ENCODE data around the gene NPPB. TPM values are rescaled to one million over a fixed set of nuclear protein-coding genes. Genes with fewer than 3 reads are reported as not detected.
"Not testable (repeated sequence)": the region's sequence is repeated elsewhere in the genome, so short reads cannot be mapped to it uniquely, and the experiment has no call there.

NPPB gene
- total RNA-seq, 2 donors from 2014 or later: 45.8 to 51.9 TPM

DNA sequence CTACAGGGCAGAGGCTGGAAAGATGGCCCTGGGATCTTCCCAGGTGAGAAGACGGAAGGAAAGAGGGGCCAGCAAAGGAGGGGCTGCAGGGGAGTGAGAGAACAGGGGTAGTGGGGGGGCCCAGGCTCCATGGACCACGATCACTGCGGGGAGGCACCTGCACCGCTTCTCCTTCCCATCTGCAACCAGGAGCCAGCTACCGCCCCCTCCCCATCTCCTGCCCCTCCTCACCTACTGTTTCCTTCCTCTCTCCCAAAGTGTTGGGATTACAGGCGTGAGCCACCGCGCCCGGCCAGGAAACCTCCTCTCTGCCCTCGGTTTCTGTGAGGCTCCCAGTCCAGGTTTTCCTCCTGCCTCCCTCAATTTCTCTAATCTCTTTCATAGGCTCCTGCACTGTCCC, 48.1 kb upstream of the NPPB start:
- TF ChIP-seq, protein P1, sequence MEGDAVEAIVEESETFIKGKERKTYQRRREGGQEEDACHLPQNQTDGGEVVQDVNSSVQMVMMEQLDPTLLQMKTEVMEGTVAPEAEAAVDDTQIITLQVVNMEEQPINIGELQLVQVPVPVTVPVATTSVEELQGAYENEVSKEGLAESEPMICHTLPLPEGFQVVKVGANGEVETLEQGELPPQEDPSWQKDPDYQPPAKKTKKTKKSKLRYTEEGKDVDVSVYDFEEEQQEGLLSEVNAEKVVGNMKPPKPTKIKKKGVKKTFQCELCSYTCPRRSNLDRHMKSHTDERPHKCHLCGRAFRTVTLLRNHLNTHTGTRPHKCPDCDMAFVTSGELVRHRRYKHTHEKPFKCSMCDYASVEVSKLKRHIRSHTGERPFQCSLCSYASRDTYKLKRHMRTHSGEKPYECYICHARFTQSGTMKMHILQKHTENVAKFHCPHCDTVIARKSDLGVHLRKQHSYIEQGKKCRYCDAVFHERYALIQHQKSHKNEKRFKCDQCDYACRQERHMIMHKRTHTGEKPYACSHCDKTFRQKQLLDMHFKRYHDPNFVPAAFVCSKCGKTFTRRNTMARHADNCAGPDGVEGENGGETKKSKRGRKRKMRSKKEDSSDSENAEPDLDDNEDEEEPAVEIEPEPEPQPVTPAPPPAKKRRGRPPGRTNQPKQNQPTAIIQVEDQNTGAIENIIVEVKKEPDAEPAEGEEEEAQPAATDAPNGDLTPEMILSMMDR (conservative IDR thresholded peaks at IDR 0.05): no peak
- no peak overlapping the region for H3K27ac Mint-ChIP-seq
- no peaks in the 10 kb centered on the region for H3K9me3 ChIP-seq (ENCODE audit: control insufficient read depth, low read length)
- 76 to 78% methylated on average over 6 to 10 of the region's 10 CpGs for WGBS, 2 experiments (ENCODE audit: insufficient coverage in 1 of 2, insufficient read length in 1 of 2)
- no peaks in the 10 kb centered on the region for H3K36me3 Mint-ChIP-seq (ENCODE audit: low read depth)
- peaks cover 5% of the 10 kb centered on the region for H3K4me1 Mint-ChIP-seq
- no peaks in the 10 kb centered on the region for H3K27me3 ChIP-seq (ENCODE audit: control insufficient read depth, insufficient read depth, low read length, poor library complexity, severe bottlenecking)
- DNase-seq: no peak
- no peak overlapping the region for H3K9ac ChIP-seq (ENCODE audit: extremely low read depth, low read length, poor library complexity, severe bottlenecking)
- no peaks in the 10 kb centered on the region for H3K9me3 Mint-ChIP-seq
- H3K4me1 ChIP-seq (ENCODE audit: control insufficient read depth, insufficient read depth, low read length): no peaks in the 10 kb centered on the region
- no peaks in the 10 kb centered on the region for H3K36me3 ChIP-seq (ENCODE audit: control insufficient read depth, insufficient read depth, low read length)
- H3K4me3 ChIP-seq (ENCODE audit: low read length): no peak overlapping the region
- no peak overlapping the region for H3K27ac ChIP-seq (ENCODE audit: low read depth, low read length)
- no peak overlapping the region for H3K4me3 Mint-ChIP-seq
- no peaks in the 10 kb centered on the region for H3K27me3 Mint-ChIP-seq (ENCODE audit: insufficient read depth)

DNA sequence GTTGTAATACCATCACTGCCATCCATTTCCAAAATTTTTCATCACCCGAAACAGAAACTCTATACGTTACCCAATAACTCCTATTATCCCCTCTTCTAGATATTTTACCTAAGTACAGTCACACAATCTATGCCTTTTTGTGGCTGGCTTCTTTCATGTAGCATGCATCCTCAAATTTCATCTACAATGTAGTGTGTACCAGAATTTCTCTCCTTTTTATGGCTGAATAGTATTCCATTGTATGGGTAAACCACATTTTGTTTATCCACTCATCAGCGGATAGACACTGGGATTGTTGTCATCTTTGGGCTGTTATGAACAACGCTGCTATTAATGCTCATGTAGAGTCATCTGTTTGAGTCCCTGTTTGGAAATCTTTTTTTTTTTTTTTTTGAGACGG, 46.2 kb upstream of the NPPB start:
- Histone ChIP-seq H3K9me3 (ENCODE audit: control insufficient read depth, low read length) (no peaks in the 10 kb centered on the region), H3K27ac (ENCODE audit: low read depth, low read length) (no peak overlapping the region), H3K9ac (ENCODE audit: extremely low read depth, low read length, poor library complexity, severe bottlenecking) (no peak overlapping the region), H3K4me1 (ENCODE audit: control insufficient read depth, insufficient read depth, low read length) (no peaks in the 10 kb centered on the region), H3K27me3 (ENCODE audit: control insufficient read depth, insufficient read depth, low read length, poor library complexity, severe bottlenecking) (no peaks in the 10 kb centered on the region), H3K4me3 (ENCODE audit: low read length) (no peak overlapping the region), H3K36me3 (ENCODE audit: control insufficient read depth, insufficient read depth, low read length) (no peaks in the 10 kb centered on the region)
- Mint-ChIP-seq H3K9me3 (no peaks in the 10 kb centered on the region), H3K27ac (no peak overlapping the region), H3K36me3 (ENCODE audit: low read depth) (no peaks in the 10 kb centered on the region), H3K4me1 (peaks cover 5% of the 10 kb centered on the region), H3K4me3 (no peak overlapping the region), H3K27me3 (ENCODE audit: insufficient read depth) (no peaks in the 10 kb centered on the region)
- TF ChIP-seq, protein P1 (conservative IDR thresholded peaks at IDR 0.05): no peak
- no peak for DNase-seq
- 91 to 92% methylated on average over 3 to 5 of the region's 5 CpGs for WGBS, 2 experiments (ENCODE audit: insufficient coverage in 1 of 2, insufficient read length in 1 of 2)

DNA sequence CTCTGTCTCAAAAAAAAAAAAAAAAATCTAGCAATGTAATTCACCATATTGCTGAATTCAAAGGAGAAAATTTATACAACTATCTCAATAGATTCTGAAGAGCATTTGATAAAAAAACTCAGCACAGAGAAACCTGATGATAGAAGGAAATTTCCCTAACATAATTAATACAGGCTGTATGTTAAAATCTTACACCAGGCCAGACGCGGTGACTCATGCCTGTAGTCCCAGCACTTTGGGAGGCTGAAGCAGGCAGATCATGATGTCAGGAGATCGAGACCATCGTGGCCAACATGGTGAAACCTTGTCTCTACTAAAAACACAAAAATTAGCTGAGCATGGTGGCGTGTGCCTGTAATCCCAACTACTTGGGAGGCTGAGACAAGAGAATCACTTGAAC, 45.4 kb upstream of the NPPB start:
- H3K4me3 Mint-ChIP-seq: not testable (repeated sequence)

DNA sequence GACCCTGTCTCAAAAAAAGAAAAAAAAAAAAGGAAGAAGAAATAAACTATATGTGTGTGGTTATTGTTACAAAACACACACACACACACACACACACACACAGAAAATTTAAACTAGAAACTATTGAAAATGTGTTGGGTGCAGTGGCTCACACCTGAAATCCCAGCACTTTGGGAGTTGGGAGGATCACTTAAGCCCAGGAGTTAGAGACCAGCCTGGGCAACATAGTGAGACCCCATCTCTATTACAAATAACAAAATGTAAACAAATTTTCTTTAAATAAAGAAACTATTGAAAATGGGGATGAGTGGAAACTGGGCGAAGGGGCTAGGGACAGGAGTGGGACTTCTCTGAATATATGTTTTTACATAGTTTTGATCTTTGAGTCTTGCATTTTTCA, 44.5 kb upstream of the NPPB start:
- H3K27ac ChIP-seq (ENCODE audit: low read depth, low read length): no peak overlapping the region
- H3K9ac ChIP-seq (ENCODE audit: extremely low read depth, low read length, poor library complexity, severe bottlenecking): no peak overlapping the region
- H3K36me3 ChIP-seq (ENCODE audit: control insufficient read depth, insufficient read depth, low read length): no peaks in the 10 kb centered on the region
- peaks cover 13% of the 10 kb centered on the region for H3K27me3 ChIP-seq (ENCODE audit: control insufficient read depth, insufficient read depth, low read length, poor library complexity, severe bottlenecking)
- no peak overlapping the region for H3K27ac Mint-ChIP-seq
- H3K9me3 ChIP-seq (ENCODE audit: control insufficient read depth, low read length): no peaks in the 10 kb centered on the region
- H3K4me3 Mint-ChIP-seq: no peak overlapping the region
- no peaks in the 10 kb centered on the region for H3K36me3 Mint-ChIP-seq (ENCODE audit: low read depth)
- H3K4me3 ChIP-seq (ENCODE audit: low read length): no peak overlapping the region
- no peaks in the 10 kb centered on the region for H3K9me3 Mint-ChIP-seq
- TF ChIP-seq, protein P1 (conservative IDR thresholded peaks at IDR 0.05): no peak
- WGBS, 2 experiments (ENCODE audit: insufficient coverage in 1 of 2, insufficient read length in 1 of 2): 91 to 100% methylated on average over 1 of the region's 1 CpG
- no peaks in the 10 kb centered on the region for H3K4me1 ChIP-seq (ENCODE audit: control insufficient read depth, insufficient read depth, low read length)
- no peak for DNase-seq
- H3K27me3 Mint-ChIP-seq (ENCODE audit: insufficient read depth): peaks cover 4% of the 10 kb centered on the region
- peaks cover 5% of the 10 kb centered on the region for H3K4me1 Mint-ChIP-seq

More for the DNA sequence above, 45.4 kb upstream of the NPPB start:
- not testable (repeated sequence) for DNase-seq; H3K36me3 Mint-ChIP-seq (ENCODE audit: low read depth); H3K4me1 Mint-ChIP-seq; H3K9ac ChIP-seq (ENCODE audit: extremely low read depth, low read length, poor library complexity, severe bottlenecking); H3K27me3 ChIP-seq (ENCODE audit: control insufficient read depth, insufficient read depth, low read length, poor library complexity, severe bottlenecking); H3K9me3 Mint-ChIP-seq; H3K4me1 ChIP-seq (ENCODE audit: control insufficient read depth, insufficient read depth, low read length); H3K27ac Mint-ChIP-seq; H3K27me3 Mint-ChIP-seq (ENCODE audit: insufficient read depth); H3K4me3 ChIP-seq (ENCODE audit: low read length); H3K9me3 ChIP-seq (ENCODE audit: control insufficient read depth, low read length); H3K36me3 ChIP-seq (ENCODE audit: control insufficient read depth, insufficient read depth, low read length); H3K27ac ChIP-seq (ENCODE audit: low read depth, low read length)
- 90 to 93% methylated on average over 5 of the region's 5 CpGs for WGBS, 2 experiments (ENCODE audit: insufficient coverage in 1 of 2, insufficient read length in 1 of 2)

DNA sequence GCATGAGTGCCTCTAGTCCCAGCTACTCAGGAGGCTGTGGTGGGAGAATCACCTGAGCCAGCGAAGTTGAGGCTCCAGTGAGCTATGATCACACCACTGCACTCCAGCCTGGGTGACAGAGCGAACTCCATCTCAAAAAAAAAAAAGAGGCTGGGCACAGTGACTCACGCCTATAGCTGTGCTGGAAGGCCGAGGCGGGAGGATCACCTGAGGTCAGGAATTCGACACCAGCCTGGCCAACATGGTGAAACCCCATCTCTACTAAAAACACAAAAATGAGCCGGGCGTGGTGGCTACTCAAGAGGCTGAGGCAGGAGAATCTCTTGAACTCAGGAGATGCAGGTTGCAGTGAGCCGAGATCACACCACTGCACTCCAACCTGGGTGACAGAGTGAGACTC, 42.7 kb upstream of the NPPB start:
- not testable (repeated sequence) for H3K27me3 Mint-ChIP-seq (ENCODE audit: insufficient read depth); H3K27ac Mint-ChIP-seq
- WGBS, 2 experiments (ENCODE audit: insufficient coverage in 1 of 2, insufficient read length in 1 of 2): 47 to 84% methylated on average over 3 to 9 of the region's 9 CpGs

More for the DNA sequence above, 42.7 kb upstream of the NPPB start:
- not testable (repeated sequence) for H3K27ac ChIP-seq (ENCODE audit: low read depth, low read length); H3K4me1 ChIP-seq (ENCODE audit: control insufficient read depth, insufficient read depth, low read length); H3K9me3 ChIP-seq (ENCODE audit: control insufficient read depth, low read length); H3K9me3 Mint-ChIP-seq; H3K9ac ChIP-seq (ENCODE audit: extremely low read depth, low read length, poor library complexity, severe bottlenecking); H3K4me3 ChIP-seq (ENCODE audit: low read length); H3K36me3 Mint-ChIP-seq (ENCODE audit: low read depth); H3K4me1 Mint-ChIP-seq; H3K4me3 Mint-ChIP-seq; H3K36me3 ChIP-seq (ENCODE audit: control insufficient read depth, insufficient read depth, low read length)
- H3K27me3 ChIP-seq (ENCODE audit: control insufficient read depth, insufficient read depth, low read length, poor library complexity, severe bottlenecking): peaks cover 13% of the 10 kb centered on the region
- DNase-seq: peak; percentile 53

All from endodermal cell (in vitro differentiated cells).